K562 (cell line): ENCODE measurements around the gene SLC40A1. TPM values are rescaled to one million over a fixed set of nuclear protein-coding genes. Genes with fewer than 3 reads are reported as not detected.
A peak's percentile ranks its signal among the peaks of the same experiment; 100 is the strongest.

Experiments used
- ESRRB ChIP-seq: fragments of 250-450 bp; sonication (Bioruptor Pico); IDR thresholded peaks from 2 replicates; pipeline ENCODE4 v1.5.0; 2020; ENCODE audit warnings: mild to moderate bottlenecking, moderate library complexity, borderline replicate concordance
- HNRNPLL ChIP-seq: fragments of 200-400 bp; formaldehyde crosslinking; IDR thresholded peaks from 2 replicates; pipeline ENCODE4 v1.6.1; 2017; ENCODE audit warnings: low read length, low read depth, mild to moderate bottlenecking; ENCODE audit not compliant: poor library complexity, severe bottlenecking
- IRF2 ChIP-seq: sonication (generic); formaldehyde crosslinking; IDR thresholded peaks from 2 replicates; pipeline ENCODE4 v1.8.1; 2022; ENCODE audit warnings: mild to moderate bottlenecking, missing genetic modification reagents
- MEIS2 ChIP-seq: fragments of 450-650 bp; IDR thresholded peaks from 2 replicates; pipeline ENCODE4 v1.6.1; 2014; ENCODE audit warnings: mild to moderate bottlenecking; ENCODE audit not compliant: partially characterized antibody
- MTA3 ChIP-seq: fragments of 450-650 bp; formaldehyde crosslinking; IDR thresholded peaks from 2 replicates; pipeline ENCODE4 v1.6.1; 2017; ENCODE audit warnings: mild to moderate bottlenecking, borderline replicate concordance
- NCOA4 ChIP-seq: fragments of 450-650 bp; IDR thresholded peaks from 2 replicates; pipeline ENCODE4 v1.6.1; 2018; ENCODE audit warnings: mild to moderate bottlenecking; ENCODE audit not compliant: partially characterized antibody
- NFE2L1 ChIP-seq: fragments of 450-650 bp; IDR thresholded peaks from 2 replicates; pipeline ENCODE4 v1.6.1; 2016; ENCODE audit warnings: missing genetic modification characterization, low read depth, mild to moderate bottlenecking, missing compliant biosample characterization, moderate library complexity, borderline replicate concordance
- NRF1 ChIP-seq, 2 experiments: fragments of 450-650 bp; IDR thresholded peaks in 1 of 2; conservative IDR thresholded peaks in 1 of 2; 2 replicates each; pipeline ENCODE4 v1.6.1; 2014; ENCODE audit warnings: mild to moderate bottlenecking in 2 of 2
- POLR2B ChIP-seq: fragments of 450-650 bp; IDR thresholded peaks from 2 replicates; pipeline ENCODE4 v1.6.1; 2018; ENCODE audit warnings: low read depth; ENCODE audit not compliant: partially characterized antibody
- RUNX1 ChIP-seq: sonication (generic); IDR thresholded peaks from 2 replicates; pipeline ENCODE4 v1.6.1; 2016; ENCODE audit warnings: antibody characterized with exemption, low read depth
- SIN3A ChIP-seq, 2 experiments: fragments of 150-350 bp in 1 of 2; IDR thresholded peaks; 2 replicates each; pipeline ENCODE4 v1.6.1; 2011 to 2016; ENCODE audit warnings: borderline replicate concordance in 2 of 2, low read depth in 2 of 2, low read length in 2 of 2, mild to moderate bottlenecking in 2 of 2, moderate library complexity in 2 of 2; ENCODE audit not compliant: control insufficient read depth in 1 of 2
- TAF1 ChIP-seq: IDR thresholded peaks from 2 replicates; pipeline ENCODE4 v1.6.1; 2011; ENCODE audit warnings: mild to moderate bottlenecking, low read length, moderate library complexity; ENCODE audit not compliant: insufficient read depth, control insufficient read depth, severe bottlenecking; ENCODE audit errors: extremely low read depth
- YY1 ChIP-seq, 3 experiments: IDR thresholded peaks; 2 replicates each; pipeline ENCODE4 v1.6.1; 2011; ENCODE audit warnings: low read length in 2 of 3, mild to moderate bottlenecking in 2 of 3, moderate library complexity in 2 of 3, borderline replicate concordance in 1 of 3, control low read depth in 1 of 3, low read depth in 1 of 3; ENCODE audit not compliant: insufficient read depth in 3 of 3, insufficient replicate concordance in 2 of 3, control insufficient read depth in 1 of 3, insufficient read length in 1 of 3; ENCODE audit errors: extremely low read depth in 1 of 3
- ZC3H4 ChIP-seq: sonication (generic); formaldehyde crosslinking; IDR thresholded peaks from 2 replicates; pipeline ENCODE4 v1.9.0; 2021; ENCODE audit warnings: missing genetic modification reagents, borderline replicate concordance
- ZNF133 ChIP-seq: fragments of 250-450 bp; sonication (Bioruptor Pico); IDR thresholded peaks from 2 replicates; pipeline ENCODE4 v1.4.0; 2020; ENCODE audit warnings: mild to moderate bottlenecking
- ZNF24 ChIP-seq: fragments of 450-650 bp; IDR thresholded peaks from 2 replicates; pipeline ENCODE4 v1.6.1; 2016
- ZNF41 ChIP-seq: fragments of 250-450 bp; sonication (Bioruptor Pico); conservative IDR thresholded peaks from 2 replicates; pipeline ENCODE4 v1.4.0; 2020; ENCODE audit warnings: mild to moderate bottlenecking
- polyA plus RNA-seq, 8 experiments: library from polyadenylated mRNA; depleted of rRNA in 4 of 8; stranded (reverse) in 5 of 8; unstranded in 3 of 8; fragments of >200 nt; fragmentation: Nextera tagmentation in 2 of 8; fragmentation: Illumina TruSeq in 1 of 8; extraction: Ambion mirVana in 2 of 8; extraction: Trizol in 1 of 8; gene quantifications; 2 replicates each; pipeline versions ENCODE4 v1.2.1 to v1.2.3, GENCODE V29; 2011 to 2014; ENCODE audit warnings: inconsistent platforms in 1 of 8, missing spikeins in 1 of 8
- total RNA-seq, 7 experiments: library from RNA; depleted of rRNA in 6 of 7; stranded (reverse); fragments of >200 nt in 6 of 7; fragmentation: Illumina TruSeq in 2 of 7; extraction: Trizol in 2 of 7; gene quantifications; 2 replicates each; pipeline versions ENCODE4 v1.2.1 to v1.2.3, GENCODE V29; 2011 to 2021; ENCODE audit warnings: low replicate concordance in 1 of 7
- TF ChIP-seq, protein P1 (sequence below), 3 experiments: fragments of 200-800 bp in 1 of 3; fragments of 250-450 bp in 1 of 3; fragments of 450-650 bp in 1 of 3; sonication (Bioruptor Pico) in 1 of 3; sonication (Bioruptor generic) in 1 of 3; formaldehyde crosslinking in 1 of 3; IDR thresholded peaks; 2 replicates each; pipeline versions ENCODE4 v1.6.1 to v1.8.0; 2016 to 2022; ENCODE audit warnings: mild to moderate bottlenecking in 2 of 3, missing genetic modification characterization in 2 of 3, missing compliant biosample characterization in 1 of 3, moderate library complexity in 1 of 3
- TF ChIP-seq, protein P2 (sequence below): fragments of 450-650 bp; IDR thresholded peaks from 2 replicates; pipeline ENCODE4 v1.6.1; 2018; ENCODE audit warnings: mild to moderate bottlenecking, low read depth; ENCODE audit not compliant: partially characterized antibody
- TF ChIP-seq, protein P3 (sequence below): sonication (generic); formaldehyde crosslinking; IDR thresholded peaks from 2 replicates; pipeline ENCODE4 v1.8.1; 2023; ENCODE audit warnings: mild to moderate bottlenecking, missing genetic modification reagents

The SLC40A1 gene
- total and polyA plus RNA-seq, 9 of the 15 experiments (the other 6 are each of a cell fraction or from before 2014, with no cell fraction given): 42.2 to 95.9 (median 54.9) TPM

DNA sequence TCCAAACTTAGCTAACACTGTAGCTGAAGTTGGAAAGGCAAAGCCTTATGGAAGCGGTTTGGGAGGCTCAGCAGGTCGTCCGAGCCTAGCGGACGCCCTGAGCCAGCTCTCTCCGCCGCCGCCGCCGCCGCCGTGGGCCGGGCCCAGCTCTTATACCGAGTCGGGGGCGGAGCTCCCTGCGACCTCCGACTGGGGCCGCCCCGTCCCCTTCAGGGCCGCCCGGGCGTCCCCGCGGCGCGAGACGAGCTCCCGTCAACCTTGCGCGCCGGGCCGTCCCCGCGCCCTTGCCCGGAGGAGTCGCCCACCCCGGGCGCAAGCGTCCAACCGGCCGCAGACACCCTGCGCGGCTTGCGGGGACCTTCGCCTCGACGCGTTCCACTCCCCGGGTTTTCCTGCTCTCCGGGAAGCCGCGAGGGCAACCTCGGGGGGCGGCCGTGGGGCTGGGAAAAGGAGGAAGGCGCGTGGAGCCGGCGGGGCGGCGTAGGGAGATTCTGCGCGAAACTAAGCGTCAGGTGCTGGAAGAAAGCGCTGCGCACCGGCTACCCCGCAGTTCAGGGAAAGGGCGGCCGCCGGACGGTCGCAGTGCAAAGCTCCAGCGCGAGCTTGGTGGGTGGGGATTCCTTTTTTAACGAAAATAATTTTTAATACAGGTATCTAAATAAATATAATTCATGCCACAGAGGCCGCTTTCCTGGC, at the start of gene SLC40A1 (continued):
- TF ChIP-seq, protein P1, sequence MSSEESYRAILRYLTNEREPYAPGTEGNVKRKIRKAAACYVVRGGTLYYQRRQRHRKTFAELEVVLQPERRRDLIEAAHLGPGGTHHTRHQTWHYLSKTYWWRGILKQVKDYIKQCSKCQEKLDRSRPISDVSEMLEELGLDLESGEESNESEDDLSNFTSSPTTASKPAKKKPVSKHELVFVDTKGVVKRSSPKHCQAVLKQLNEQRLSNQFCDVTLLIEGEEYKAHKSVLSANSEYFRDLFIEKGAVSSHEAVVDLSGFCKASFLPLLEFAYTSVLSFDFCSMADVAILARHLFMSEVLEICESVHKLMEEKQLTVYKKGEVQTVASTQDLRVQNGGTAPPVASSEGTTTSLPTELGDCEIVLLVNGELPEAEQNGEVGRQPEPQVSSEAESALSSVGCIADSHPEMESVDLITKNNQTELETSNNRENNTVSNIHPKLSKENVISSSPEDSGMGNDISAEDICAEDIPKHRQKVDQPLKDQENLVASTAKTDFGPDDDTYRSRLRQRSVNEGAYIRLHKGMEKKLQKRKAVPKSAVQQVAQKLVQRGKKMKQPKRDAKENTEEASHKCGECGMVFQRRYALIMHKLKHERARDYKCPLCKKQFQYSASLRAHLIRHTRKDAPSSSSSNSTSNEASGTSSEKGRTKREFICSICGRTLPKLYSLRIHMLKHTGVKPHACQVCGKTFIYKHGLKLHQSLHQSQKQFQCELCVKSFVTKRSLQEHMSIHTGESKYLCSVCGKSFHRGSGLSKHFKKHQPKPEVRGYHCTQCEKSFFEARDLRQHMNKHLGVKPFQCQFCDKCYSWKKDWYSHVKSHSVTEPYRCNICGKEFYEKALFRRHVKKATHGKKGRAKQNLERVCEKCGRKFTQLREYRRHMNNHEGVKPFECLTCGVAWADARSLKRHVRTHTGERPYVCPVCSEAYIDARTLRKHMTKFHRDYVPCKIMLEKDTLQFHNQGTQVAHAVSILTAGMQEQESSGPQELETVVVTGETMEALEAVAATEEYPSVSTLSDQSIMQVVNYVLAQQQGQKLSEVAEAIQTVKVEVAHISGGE (CRISPR knock-in tag; IDR thresholded peaks at IDR 0.05): 0 out of 6 replicates have a peak, but pooled peaks of 1 of the 3 experiments have one; percentile 26
- TF ChIP-seq SIN3A (IDR thresholded peaks at IDR 0.05; ENCODE audit: borderline replicate concordance in 2 of 2, control insufficient read depth in 1 of 2, low read depth in 2 of 2, low read length in 2 of 2): peak in 1 of 2 experiments; percentile 8; a peak in 1 of 4 replicates
- no peak for TF ChIP-seq IRF2 (CRISPR knock-in tag)
- peak; percentile 91 for TF ChIP-seq MTA3
- TF ChIP-seq, protein P2, sequence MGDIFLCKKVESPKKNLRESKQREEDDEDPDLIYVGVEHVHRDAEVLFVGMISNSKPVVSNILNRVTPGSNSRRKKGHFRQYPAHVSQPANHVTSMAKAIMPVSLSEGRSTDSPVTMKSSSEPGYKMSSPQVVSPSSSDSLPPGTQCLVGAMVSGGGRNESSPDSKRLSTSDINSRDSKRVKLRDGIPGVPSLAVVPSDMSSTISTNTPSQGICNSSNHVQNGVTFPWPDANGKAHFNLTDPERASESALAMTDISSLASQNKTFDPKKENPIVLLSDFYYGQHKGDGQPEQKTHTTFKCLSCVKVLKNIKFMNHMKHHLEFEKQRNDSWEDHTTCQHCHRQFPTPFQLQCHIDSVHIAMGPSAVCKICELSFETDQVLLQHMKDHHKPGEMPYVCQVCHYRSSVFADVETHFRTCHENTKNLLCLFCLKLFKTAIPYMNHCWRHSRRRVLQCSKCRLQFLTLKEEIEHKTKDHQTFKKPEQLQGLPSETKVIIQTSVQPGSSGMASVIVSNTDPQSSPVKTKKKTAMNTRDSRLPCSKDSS: no peak
- TF ChIP-seq ZC3H4 (CRISPR knock-in tag): no peak
- TF ChIP-seq NRF1 (conservative IDR thresholded peaks at IDR 0.05 in 1 of 2, IDR thresholded peaks at IDR 0.05 in 1 of 2): peak; percentile 76
- TF ChIP-seq YY1 (IDR thresholded peaks at IDR 0.05; ENCODE audit: borderline replicate concordance in 1 of 3, control insufficient read depth in 1 of 3, extremely low read depth in 1 of 3, insufficient read depth in 3 of 3, insufficient read length in 1 of 3, insufficient replicate concordance in 2 of 3, low read depth in 1 of 3, low read length in 2 of 3): peak in 2 of 3 experiments; percentile 30 to 45
- no peak for TF ChIP-seq NCOA4
- TF ChIP-seq ZNF41 (CRISPR knock-in tag): no peak
- no peak for TF ChIP-seq ESRRB (CRISPR knock-in tag)
- no peak for TF ChIP-seq ZNF133 (CRISPR knock-in tag)
- 0 out of 2 replicates have a peak, but pooled peaks have one; percentile 51 for TF ChIP-seq ZNF24
- peak; percentile 51 for TF ChIP-seq POLR2B
- TF ChIP-seq HNRNPLL: peak; percentile 94
- TF ChIP-seq MEIS2: no peak
- TF ChIP-seq RUNX1: no peak
- peak; percentile 40 for TF ChIP-seq TAF1
- TF ChIP-seq NFE2L1 (tag): no peak
- TF ChIP-seq, protein P3, sequence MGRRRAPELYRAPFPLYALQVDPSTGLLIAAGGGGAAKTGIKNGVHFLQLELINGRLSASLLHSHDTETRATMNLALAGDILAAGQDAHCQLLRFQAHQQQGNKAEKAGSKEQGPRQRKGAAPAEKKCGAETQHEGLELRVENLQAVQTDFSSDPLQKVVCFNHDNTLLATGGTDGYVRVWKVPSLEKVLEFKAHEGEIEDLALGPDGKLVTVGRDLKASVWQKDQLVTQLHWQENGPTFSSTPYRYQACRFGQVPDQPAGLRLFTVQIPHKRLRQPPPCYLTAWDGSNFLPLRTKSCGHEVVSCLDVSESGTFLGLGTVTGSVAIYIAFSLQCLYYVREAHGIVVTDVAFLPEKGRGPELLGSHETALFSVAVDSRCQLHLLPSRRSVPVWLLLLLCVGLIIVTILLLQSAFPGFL (CRISPR knock-in tag): no peak
